MG63 (cell line): ENCODE results near the gene KCNMA1. TPM values are rescaled to one million over a fixed set of nuclear protein-coding genes. Genes with fewer than 3 reads are reported as not detected.

Experiments used
- DNase-seq: peaks from one replicate; pipeline ENCODE4 v3.0.0-alpha.2; 2020
- H3K27me3 ChIP-seq: fragments of 250-450 bp; sonication (Bioruptor Pico); 2 replicates; pipeline ENCODE4 v1.5.1; 2020; ENCODE audit warnings: mild to moderate bottlenecking, moderate library complexity
- H3K36me3 ChIP-seq: fragments of 250-450 bp; sonication (Bioruptor Pico); 2 replicates; pipeline ENCODE4 v1.5.1; 2020; ENCODE audit warnings: mild to moderate bottlenecking, moderate library complexity
- H3K4me3 ChIP-seq: fragments of 250-450 bp; sonication (Bioruptor Pico); 2 replicates; pipeline ENCODE4 v1.5.1; 2020; ENCODE audit warnings: mild to moderate bottlenecking, moderate library complexity
- H3K9me3 ChIP-seq: fragments of 250-450 bp; sonication (Bioruptor Pico); 2 replicates; pipeline ENCODE4 v1.5.1; 2020; ENCODE audit warnings: mild to moderate bottlenecking, moderate library complexity
- total RNA-seq: library from RNA; depleted of rRNA; stranded (reverse); fragments of >200 nt; shearing (Covaris generic); gene quantifications from 2 replicates; pipeline ENCODE4 v1.2.3, GENCODE V29; 2014; ENCODE audit warnings: low replicate concordance

The KCNMA1 gene
- total RNA-seq, 1 experiment from 2014 or later, result 40.8 TPM

- Histone ChIP-seq H3K4me3 (no peak overlapping the region), H3K27me3 (no peaks in the 10 kb centered on the region), H3K36me3 (no peaks in the 10 kb centered on the region), H3K9me3 (no peaks in the 10 kb centered on the region)
- DNase-seq, result no peak
Measured at GRCh38 chr10:77034795-77035194, 602.8 kb downstream of the KCNMA1 start.

- Histone ChIP-seq H3K9me3 (no peaks in the 10 kb centered on the region), H3K4me3 (no peak overlapping the region), H3K27me3 (no peaks in the 10 kb centered on the region), H3K36me3 (no peaks in the 10 kb centered on the region)
- no peak for DNase-seq
Measured at GRCh38 chr10:77034240-77034639, 603.4 kb downstream of the KCNMA1 start.

- DNase-seq, result no peak
- Histone ChIP-seq H3K36me3 (no peaks in the 10 kb centered on the region), H3K9me3 (no peaks in the 10 kb centered on the region), H3K4me3 (no peak overlapping the region), H3K27me3 (no peaks in the 10 kb centered on the region)
Measured at GRCh38 chr10:77032188-77032570, 605.4 kb downstream of the KCNMA1 start.

GRCh38 chr10:77031531-77032187 is 605.9 kb downstream of the KCNMA1 start:
- Histone ChIP-seq H3K36me3 (no peaks in the 10 kb centered on the region), H3K4me3 (no peak overlapping the region), H3K9me3 (no peaks in the 10 kb centered on the region), H3K27me3 (no peaks in the 10 kb centered on the region)
- no peak for DNase-seq

- no peaks in the 10 kb centered on the region for H3K27me3 ChIP-seq
- DNase-seq, result no peak
- H3K36me3 ChIP-seq, result no peaks in the 10 kb centered on the region
- H3K9me3 ChIP-seq, result no peaks in the 10 kb centered on the region
- H3K4me3 ChIP-seq, result no peak overlapping the region
Measured at GRCh38 chr10:77030974-77031373, 606.6 kb downstream of the KCNMA1 start.

- no peaks in the 10 kb centered on the region for H3K9me3 ChIP-seq
- H3K4me3 ChIP-seq, result no peak overlapping the region
- no peaks in the 10 kb centered on the region for H3K27me3 ChIP-seq
- no peaks in the 10 kb centered on the region for H3K36me3 ChIP-seq
- no peak for DNase-seq
Measured at GRCh38 chr10:77029777-77030717, 607.6 kb downstream of the KCNMA1 start.

- Histone ChIP-seq H3K4me3 (no peak overlapping the region), H3K9me3 (no peaks in the 10 kb centered on the region), H3K36me3 (no peaks in the 10 kb centered on the region), H3K27me3 (no peaks in the 10 kb centered on the region)
- no peak for DNase-seq
Measured at GRCh38 chr10:77028042-77028441, 609.6 kb downstream of the KCNMA1 start.

GRCh38 chr10:77027576-77027975 is 610.0 kb downstream of the KCNMA1 start:
- no peaks in the 10 kb centered on the region for H3K9me3 ChIP-seq
- no peak overlapping the region for H3K4me3 ChIP-seq
- DNase-seq, result no peak
- H3K27me3 ChIP-seq, result no peaks in the 10 kb centered on the region
- no peaks in the 10 kb centered on the region for H3K36me3 ChIP-seq

GRCh38 chr10:77027141-77027540 is 610.5 kb downstream of the KCNMA1 start:
- DNase-seq, result no peak
- Histone ChIP-seq H3K9me3 (no peaks in the 10 kb centered on the region), H3K4me3 (no peak overlapping the region), H3K36me3 (no peaks in the 10 kb centered on the region), H3K27me3 (no peaks in the 10 kb centered on the region)

GRCh38 chr10:77026148-77026547 is 611.5 kb downstream of the KCNMA1 start:
- Histone ChIP-seq H3K36me3 (no peaks in the 10 kb centered on the region), H3K9me3 (no peaks in the 10 kb centered on the region), H3K27me3 (no peaks in the 10 kb centered on the region), H3K4me3 (no peak overlapping the region)
- DNase-seq, result no peak

- no peak for DNase-seq
- Histone ChIP-seq H3K4me3 (no peak overlapping the region), H3K27me3 (no peaks in the 10 kb centered on the region), H3K9me3 (no peaks in the 10 kb centered on the region), H3K36me3 (no peaks in the 10 kb centered on the region)
Measured at GRCh38 chr10:77024461-77024860, 613.1 kb downstream of the KCNMA1 start.

GRCh38 chr10:77023396-77023795 is 614.2 kb downstream of the KCNMA1 start:
- Histone ChIP-seq H3K36me3 (no peaks in the 10 kb centered on the region; the same call in 1 of the 2 replicates), H3K4me3 (no peak overlapping the region), H3K9me3 (no peaks in the 10 kb centered on the region), H3K27me3 (no peaks in the 10 kb centered on the region)
- DNase-seq, result no peak

- H3K4me3 ChIP-seq, result no peak overlapping the region
Measured at GRCh38 chr10:77022671-77023070, 614.9 kb downstream of the KCNMA1 start.

GRCh38 chr10:77021966-77022490 is 615.6 kb downstream of the KCNMA1 start:
- peaks cover 12% of the 10 kb centered on the region for H3K36me3 ChIP-seq
- no peaks in the 10 kb centered on the region for H3K27me3 ChIP-seq
- DNase-seq, result no peak
- H3K4me3 ChIP-seq, result no peak overlapping the region
- no peaks in the 10 kb centered on the region for H3K9me3 ChIP-seq

More at GRCh38 chr10:77022671-77023070, 614.9 kb downstream of the KCNMA1 start:
- Histone ChIP-seq H3K9me3 (no peaks in the 10 kb centered on the region), H3K27me3 (no peaks in the 10 kb centered on the region), H3K36me3 (peaks cover 6% of the 10 kb centered on the region)
- no peak for DNase-seq

GRCh38 chr10:77020426-77021040 is 617.1 kb downstream of the KCNMA1 start:
- Histone ChIP-seq H3K4me3 (no peak overlapping the region), H3K36me3 (peaks cover 13% of the 10 kb centered on the region), H3K9me3 (no peaks in the 10 kb centered on the region), H3K27me3 (no peaks in the 10 kb centered on the region)
- DNase-seq, result no peak

- H3K27me3 ChIP-seq, result no peaks in the 10 kb centered on the region
- DNase-seq, result no peak
- no peaks in the 10 kb centered on the region for H3K9me3 ChIP-seq
Measured at GRCh38 chr10:77016855-77017254, 620.8 kb downstream of the KCNMA1 start.

GRCh38 chr10:77016278-77016815 is 621.3 kb downstream of the KCNMA1 start:
- Histone ChIP-seq H3K4me3 (no peak overlapping the region), H3K9me3 (no peaks in the 10 kb centered on the region), H3K27me3 (no peaks in the 10 kb centered on the region), H3K36me3 (peaks cover 20% of the 10 kb centered on the region)
- peak; percentile 28 for DNase-seq

More at GRCh38 chr10:77016855-77017254, 620.8 kb downstream of the KCNMA1 start:
- Histone ChIP-seq H3K4me3 (no peak overlapping the region), H3K36me3 (peaks cover 15% of the 10 kb centered on the region)
